Small intestine (tissue), 7 donors: ENCODE data around the gene CLCN2. TPM values are rescaled to one million over a fixed set of nuclear protein-coding genes. Genes with fewer than 3 reads are reported as not detected.

Experiments used
- DNase-seq, 2 donors: peaks; one replicate each; pipeline versions ENCODE4 v3.0.0 to v3.0.0-alpha.2; 2013
- FAIRE-seq: peaks from 2 replicates; lab custom pipeline; 2012; peaks lifted over from hg19 to GRCh38; lab: Jason Lieb, UNC
- H3K27ac ChIP-seq, 3 donors: one replicate each; pipeline ENCODE4 v1.5.1; 2013; ENCODE audit warnings: low read length in 2 of 3, mild to moderate bottlenecking in 2 of 3, control low read depth in 1 of 3, inconsistent platforms in 1 of 3, low read depth in 1 of 3, moderate library complexity in 1 of 3
- H3K27me3 ChIP-seq, 3 donors: one replicate each; pipeline ENCODE4 v1.6.1; 2013; ENCODE audit warnings: low read length in 3 of 3, inconsistent platforms in 1 of 3; ENCODE audit not compliant: control insufficient read depth in 3 of 3, insufficient read depth in 3 of 3
- H3K36me3 ChIP-seq, 3 donors: one replicate each; pipeline ENCODE4 v1.6.1; 2013; ENCODE audit warnings: low read length in 3 of 3, inconsistent platforms in 1 of 3, low read depth in 1 of 3, mild to moderate bottlenecking in 1 of 3, moderate library complexity in 1 of 3; ENCODE audit not compliant: control insufficient read depth in 3 of 3, insufficient read depth in 2 of 3
- H3K4me1 ChIP-seq, 3 donors: one replicate each; pipeline ENCODE4 v1.6.1; 2013; ENCODE audit warnings: low read length in 2 of 3, inconsistent platforms in 1 of 3, low read depth in 1 of 3, mild to moderate bottlenecking in 1 of 3, moderate library complexity in 1 of 3; ENCODE audit not compliant: control insufficient read depth in 3 of 3, insufficient read depth in 2 of 3
- H3K4me3 ChIP-seq, 3 donors: one replicate each; pipeline ENCODE4 v1.5.1; 2013; ENCODE audit warnings: low read length in 3 of 3, control low read depth in 1 of 3, inconsistent platforms in 1 of 3, low read depth in 1 of 3, mild to moderate bottlenecking in 1 of 3, moderate library complexity in 1 of 3
- H3K9me3 ChIP-seq, 2 donors: one replicate each; pipeline ENCODE4 v1.6.1; 2013; ENCODE audit warnings: low read depth in 1 of 2, low read length in 1 of 2; ENCODE audit not compliant: control insufficient read depth in 2 of 2, insufficient read depth in 1 of 2
- WGBS, 3 donors: extraction: QIAGEN DNeasy Blood & Tissue Kit; methylation state at CpG; one replicate each; pipeline ENCODE4 v1.1.7; 2013; 5-methylcytosine and 5-hydroxymethylcytosine counted together
- polyA plus RNA-seq, 4 donors: library from polyadenylated mRNA; stranded (reverse) in 3 of 4; unstranded in 1 of 4; fragments of 200-250 nt in 3 of 4; fragments of 120-200 nt in 1 of 4; gene quantifications; one replicate each; pipeline versions ENCODE4 v1.2.1 to v1.2.3, GENCODE V29; 2013
- donor health status: healthy with polysubstance abuse.
- donor health status: control.
- donor health status: control.
- donor health status: Bipolar disorder and iron deficiency.
- donor health status: healthy.

CLCN2 gene
- polyA plus RNA-seq, 4 donors: 10.0 to 30.9 (median 15.3) TPM

GRCh38 chr3:184389935-184390528 is 28.6 kb upstream of the CLCN2 start:
- Histone ChIP-seq H3K4me1 (no peaks in the 10 kb centered on the region), H3K9me3 (no peaks in the 10 kb centered on the region), H3K36me3 (peaks cover 0 to 5% (median 0%) of the 10 kb centered on the region in 3 donors), H3K27me3 (peaks cover 0 to 7% (median 0%) of the 10 kb centered on the region in 3 donors), H3K4me3 (no peak overlapping the region), H3K27ac (no peak overlapping the region)
- WGBS, 3 donors: 68 to 77% (median 77%) methylated on average over 4 to 5 of the region's 5 CpGs
- FAIRE-seq: no peak
- DNase-seq: no peak

GRCh38 chr3:184389384-184389783 is 28.0 kb upstream of the CLCN2 start:
- H3K4me3 ChIP-seq: no peak overlapping the region
- no peaks in the 10 kb centered on the region for H3K4me1 ChIP-seq
- H3K27ac ChIP-seq: no peak overlapping the region
- H3K27me3 ChIP-seq: peaks cover 0 to 13% (median 0%) of the 10 kb centered on the region in 3 donors
- H3K36me3 ChIP-seq: peaks cover 0 to 5% (median 0%) of the 10 kb centered on the region in 3 donors
- DNase-seq (no peak), FAIRE-seq (no peak)
- no peaks in the 10 kb centered on the region for H3K9me3 ChIP-seq
- WGBS, 3 donors: 42 to 53% (median 47%) methylated on average over 5 of the region's 5 CpGs

GRCh38 chr3:184388936-184389230 is 27.5 kb upstream of the CLCN2 start:
- H3K27ac ChIP-seq: no peak overlapping the region
- peaks cover 0 to 13% (median 0%) of the 10 kb centered on the region in 3 donors for H3K27me3 ChIP-seq
- no peaks in the 10 kb centered on the region for H3K9me3 ChIP-seq
- no peak for DNase-seq
- WGBS, 3 donors: 70 to 83% (median 80%) methylated on average over 8 of the region's 8 CpGs
- H3K36me3 ChIP-seq: peaks cover 0 to 5% (median 0%) of the 10 kb centered on the region in 3 donors
- FAIRE-seq: no peak
- H3K4me1 ChIP-seq: no peaks in the 10 kb centered on the region
- no peak overlapping the region for H3K4me3 ChIP-seq

- no peak for FAIRE-seq
These were observed 26.9 kb upstream of the CLCN2 start for GRCh38 chr3:184388164-184388935.

GRCh38 chr3:184387174-184387714 is 25.8 kb upstream of the CLCN2 start:
- Histone ChIP-seq H3K27me3 (peaks cover 3 to 23% (median 4%) of the 10 kb centered on the region in 3 donors), H3K36me3 (peaks cover 0 to 5% (median 0%) of the 10 kb centered on the region in 3 donors), H3K4me3 (no peak overlapping the region), H3K4me1 (no peaks in the 10 kb centered on the region), H3K27ac (no peak overlapping the region), H3K9me3 (no peaks in the 10 kb centered on the region)
- WGBS, 3 donors: 90 to 93% (median 90%) methylated on average over 12 of the region's 12 CpGs
- DNase-seq (no peak), FAIRE-seq (no peak)

More at GRCh38 chr3:184388164-184388935, 26.9 kb upstream of the CLCN2 start:
- peaks cover 0 to 13% (median 0%) of the 10 kb centered on the region in 3 donors for H3K27me3 ChIP-seq
- H3K4me3 ChIP-seq: no peak overlapping the region
- no peak overlapping the region for H3K27ac ChIP-seq
- DNase-seq: no peak
- peaks cover 0 to 5% (median 0%) of the 10 kb centered on the region in 3 donors for H3K36me3 ChIP-seq
- WGBS, 3 donors: 63 to 76% (median 70%) methylated on average over 8 of the region's 8 CpGs
- H3K4me1 ChIP-seq: no peaks in the 10 kb centered on the region
- H3K9me3 ChIP-seq: no peaks in the 10 kb centered on the region

GRCh38 chr3:184386047-184386806 is 24.8 kb upstream of the CLCN2 start:
- Histone ChIP-seq H3K9me3 (no peaks in the 10 kb centered on the region), H3K4me3 (no peak overlapping the region), H3K27ac (no peak overlapping the region), H3K27me3 (peaks cover 3 to 33% (median 8%) of the 10 kb centered on the region in 3 donors), H3K36me3 (peaks cover 0 to 5% (median 0%) of the 10 kb centered on the region in 3 donors), H3K4me1 (peaks cover 0 to 6% (median 0%) of the 10 kb centered on the region in 3 donors)
- DNase-seq (no peak), FAIRE-seq (no peak)
- WGBS, 3 donors: 67 to 73% (median 73%) methylated on average over 33 to 37 of the region's 37 CpGs

- peaks cover 8 to 38% (median 10%) of the 10 kb centered on the region in 3 donors for H3K27me3 ChIP-seq
- H3K9me3 ChIP-seq: no peaks in the 10 kb centered on the region
- no peak overlapping the region for H3K27ac ChIP-seq
- DNase-seq (no peak), FAIRE-seq (no peak)
- peaks cover 0 to 11% (median 0%) of the 10 kb centered on the region in 3 donors for H3K4me1 ChIP-seq
- peaks cover 0 to 5% (median 0%) of the 10 kb centered on the region in 3 donors for H3K36me3 ChIP-seq
- H3K4me3 ChIP-seq: no peak overlapping the region
- 86 to 94% (median 87%) methylated on average over 8 of the region's 8 CpGs for WGBS, 3 donors
These were observed 23.5 kb upstream of the CLCN2 start for GRCh38 chr3:184384856-184385422.

GRCh38 chr3:184384342-184384741 is 22.9 kb upstream of the CLCN2 start:
- H3K36me3 ChIP-seq: peaks cover 0 to 5% (median 0%) of the 10 kb centered on the region in 3 donors

More at GRCh38 chr3:184384342-184384741, 22.9 kb upstream of the CLCN2 start:
- WGBS, 3 donors: 74 to 77% (median 76%) methylated on average over 9 of the region's 9 CpGs
- no peak overlapping the region for H3K27ac ChIP-seq
- peaks cover 0 to 11% (median 0%) of the 10 kb centered on the region in 3 donors for H3K4me1 ChIP-seq
- DNase-seq (no peak), FAIRE-seq (no peak)
- H3K27me3 ChIP-seq: peaks cover 8 to 41% (median 13%) of the 10 kb centered on the region in 3 donors
- no peak overlapping the region for H3K4me3 ChIP-seq
- H3K9me3 ChIP-seq: no peaks in the 10 kb centered on the region
